HepG2 (cell line): ENCODE measurements around the gene C13orf46. TPM values are rescaled to one million over a fixed set of nuclear protein-coding genes. Genes with fewer than 3 reads are reported as not detected.

Source experiments
- ATAC-seq: fragments of 200-7000 bp; cut with Tn5 transposase; 3 replicates; pipeline ENCODE4 v1.9.1; 2020; ENCODE audit warnings: mild to moderate bottlenecking, moderate library complexity
- BruUV-seq: library from RNA; stranded (reverse); fragments of 400-500 nt; replicated peaks from 2 replicates; lab custom pipeline; 2021; lab: Mats Ljungman, UMichigan
- CTCF ChIA-PET: fragments of 300-600 bp; formaldehyde crosslinking; extraction: SDS; loops from one replicate; lab custom pipeline; 2021; ENCODE audit warnings: low total read pairs, inconsistent platforms, low intra/inter-chr PET ratio; lab: Yijun Ruan, JAX
- POLR2A ChIA-PET: fragments of 350-600 bp; sonication (Branson Sonifier 250); formaldehyde crosslinking; loops from one replicate; lab custom pipeline; 2020; ENCODE audit warnings: antibody characterized with exemption, inconsistent platforms; lab: Yijun Ruan, JAX
- DNase-seq: peaks from one replicate; pipeline ENCODE4 v3.0.0-alpha.2; 2015; ENCODE audit warnings: low spot score
- FAIRE-seq: peaks from 3 replicates; lab custom pipeline; 2011; peaks lifted over from hg19 to GRCh38; lab: Jason Lieb, UNC
- H2AFZ ChIP-seq: one replicate; pipeline ENCODE4 v1.6.1; 2011; ENCODE audit warnings: low read length, inconsistent platforms
- H3K27ac ChIP-seq: fragments of 300-600 bp; 3 replicates; pipeline ENCODE4 v1.8.0; 2011; ENCODE audit warnings: mixed run types, mild to moderate bottlenecking, mixed read lengths, low read length, inconsistent platforms; ENCODE audit not compliant: insufficient read depth; ENCODE audit errors: extremely low read length
- H3K27me3 ChIP-seq, 2 experiments: fragments of 200-600 bp in 1 of 2; 2 replicates in 1 of 2; 3 replicates in 1 of 2; pipeline versions ENCODE4 v1.6.0 to v1.8.0; 2011; ENCODE audit warnings: low read length in 2 of 2, mild to moderate bottlenecking in 2 of 2, moderate library complexity in 2 of 2, inconsistent platforms in 1 of 2; ENCODE audit not compliant: insufficient read depth in 2 of 2, control insufficient read depth in 1 of 2
- H3K36me3 ChIP-seq, 2 experiments: fragments of 200-600 bp in 1 of 2; replicated peaks in 1 of 2; 2 replicates in 1 of 2; 3 replicates in 1 of 2; pipeline versions ENCODE4 v1.5.1 to v1.8.0; 2011; ENCODE audit warnings: low read length in 2 of 2, inconsistent platforms in 1 of 2; ENCODE audit not compliant: insufficient read depth in 2 of 2, control insufficient read depth in 1 of 2
- H3K4me1 ChIP-seq: 2 replicates; pipeline ENCODE4 v1.5.1; 2012; ENCODE audit warnings: low read length, inconsistent platforms; ENCODE audit not compliant: insufficient read depth
- H3K4me2 ChIP-seq: 2 replicates; pipeline ENCODE4 v1.6.0; 2011; ENCODE audit warnings: low read depth, low read length, inconsistent platforms
- H3K4me3 ChIP-seq, 3 experiments: fragments of 200-600 bp in 1 of 3; sonication (generic), shearing (Covaris generic) in 1 of 3; replicated peaks in 1 of 3; 2 replicates each; pipeline ENCODE4 v1.5.1; 2011 to 2016; ENCODE audit warnings: low read length in 3 of 3, inconsistent platforms in 2 of 3, low read depth in 2 of 3, mild to moderate bottlenecking in 2 of 3, control low read depth in 1 of 3, mixed read lengths in 1 of 3; ENCODE audit not compliant: insufficient read depth in 1 of 3
- H3K79me2 ChIP-seq: one replicate; pipeline ENCODE4 v1.6.1; 2011; ENCODE audit warnings: low read length, inconsistent platforms; ENCODE audit not compliant: insufficient read depth
- H3K9ac ChIP-seq: 2 replicates; pipeline ENCODE4 v1.6.0; 2011; ENCODE audit warnings: mild to moderate bottlenecking, low read depth, low read length, inconsistent platforms; ENCODE audit not compliant: insufficient read depth
- H3K9me3 ChIP-seq: 2 replicates; pipeline ENCODE4 v1.5.1; 2012; ENCODE audit warnings: mild to moderate bottlenecking, low read length
- H4K20me1 ChIP-seq: 2 replicates; pipeline ENCODE4 v1.6.0; 2011; ENCODE audit warnings: inconsistent platforms, mild to moderate bottlenecking, low read length, moderate library complexity; ENCODE audit not compliant: insufficient read depth
- NFE2L2 ChIP-seq: fragments of 150-350 bp; IDR thresholded peaks from 2 replicates; pipeline ENCODE4 v1.6.1; 2014; ENCODE audit warnings: low read length
- NFRKB ChIP-seq: fragments of 450-650 bp; IDR thresholded peaks from 2 replicates; pipeline ENCODE4 v1.6.1; 2017
- ZNF280B ChIP-seq: sonication (generic); formaldehyde crosslinking; IDR thresholded peaks from 2 replicates; pipeline ENCODE4 v1.5.0; 2020; ENCODE audit warnings: missing genetic modification reagents, mild to moderate bottlenecking, borderline replicate concordance
- ZNF512B ChIP-seq: sonication (generic); formaldehyde crosslinking; IDR thresholded peaks from 2 replicates; pipeline ENCODE4 v1.5.1; 2020; ENCODE audit warnings: missing genetic modification reagents, mild to moderate bottlenecking, borderline replicate concordance
- ZNF879 ChIP-seq: sonication (generic); formaldehyde crosslinking; IDR thresholded peaks from 2 replicates; pipeline ENCODE4 v1.8.1; 2023; ENCODE audit warnings: missing genetic modification reagents
- WGBS: methylation state at CpG from one replicate; pipeline ENCODE4 v1.1.6; 2017; ENCODE audit warnings: low lambda C conversion rate; 5-methylcytosine and 5-hydroxymethylcytosine counted together
- in situ Hi-C: cut with HindIII; loops from 2 replicates; pipeline ENCODE4 v1.10.0; 2017; ENCODE audit warnings: low pct_unique_long_range_greater_than_20kb; ENCODE audit not compliant: extremely low pct_ligation_motif_present
- intact Hi-C: fragments of 100-400 bp; cut with micrococcal nuclease; formaldehyde crosslinking; loops from one replicate; pipeline ENCODE4 v1.10.0; 2022; ENCODE audit not compliant: unreplicated experiment
- polyA plus RNA-seq, 8 experiments: library from polyadenylated mRNA; depleted of rRNA in 3 of 8; stranded (reverse) in 7 of 8; unstranded in 1 of 8; fragments of >200 nt; fragmentation: Illumina TruSeq in 4 of 8; extraction: Trizol in 4 of 8; gene quantifications; 2 replicates each; pipeline versions ENCODE4 v1.2.1 to v1.2.3, GENCODE V29; 2011 to 2016; ENCODE audit warnings: low read depth in 4 of 8, missing spikeins in 1 of 8, mixed read lengths in 1 of 8; ENCODE audit not compliant: insufficient read depth in 1 of 8
- total RNA-seq, 5 experiments: library from RNA; depleted of rRNA; stranded (reverse); fragments of >200 nt; fragmentation: Illumina TruSeq; extraction: Trizol; gene quantifications; 2 replicates each; pipeline ENCODE4 v1.2.3, GENCODE V29; 2016; ENCODE audit warnings: low read depth in 1 of 5

Gene C13orf46
- total and polyA plus RNA-seq, 2 of the 13 experiments (the other 11 are each of a cell fraction or from before 2014, with no cell fraction given), result 0.01 TPM; not detected in 1

- CTCF ChIA-PET, result interaction anchor here (1.5 kb wide), 1 partner anchor 131 kb away, joined by 6 read pairs; no protein-coding TSS in a partner anchor
- H3K9ac ChIP-seq, result no peak overlapping the region
- BruUV-seq, result no TSS peak
- peaks cover 5% of the 10 kb centered on the region; the same call in 1 of the 2 replicates for H3K4me1 ChIP-seq
- no peak overlapping the region for H3K4me3 ChIP-seq
- H3K79me2 ChIP-seq, result no peaks in the 10 kb centered on the region
- no peak overlapping the region for H3K4me2 ChIP-seq
- DNase-seq (no peak), FAIRE-seq (no peak), ATAC-seq (no peak)
- no peaks in the 10 kb centered on the region for H3K36me3 ChIP-seq
- intact Hi-C loops, result no loop called here
- in situ Hi-C loops, result no loop called here
- H4K20me1 ChIP-seq, result no peaks in the 10 kb centered on the region
- TF ChIP-seq NFE2L2 (0 out of 2 replicates have a peak, but pooled peaks have one; percentile 6), ZNF280B (CRISPR knock-in tag) (no peak), ZNF512B (no peak), ZNF879 (no peak), NFRKB (no peak)
- H3K9me3 ChIP-seq, result no peaks in the 10 kb centered on the region
- 50% methylated on average over 14 of the region's 14 CpGs for WGBS
- no peak overlapping the region for H2AFZ ChIP-seq
- POLR2A ChIA-PET, result no interaction called here
- peaks cover 5 to 13% of the 10 kb centered on the region in 2 experiments; a peak in 3 of 5 replicates for H3K27me3 ChIP-seq
- H3K27ac ChIP-seq, result no peak overlapping the region
Observed at GRCh38 chr13:113948034-113948742, 25.7 kb downstream of the C13orf46 start.
